DMS153 treated with DMSO at 0.1 percent for 48 hours (cell line): ENCODE results near the gene CALCOCO2.
A peak's percentile ranks its signal among the peaks of the same experiment; 100 is the strongest.
"Not testable (repeated sequence)": the region's sequence is repeated elsewhere in the genome, so short reads cannot be mapped to it uniquely, and the experiment has no call there.

Experiments
- DNase-seq: peaks from one replicate; lab custom pipeline; 2025; ENCODE audit not compliant: unreplicated experiment; lab: John Stamatoyannopoulos, UW

CALCOCO2 gene

DNA sequence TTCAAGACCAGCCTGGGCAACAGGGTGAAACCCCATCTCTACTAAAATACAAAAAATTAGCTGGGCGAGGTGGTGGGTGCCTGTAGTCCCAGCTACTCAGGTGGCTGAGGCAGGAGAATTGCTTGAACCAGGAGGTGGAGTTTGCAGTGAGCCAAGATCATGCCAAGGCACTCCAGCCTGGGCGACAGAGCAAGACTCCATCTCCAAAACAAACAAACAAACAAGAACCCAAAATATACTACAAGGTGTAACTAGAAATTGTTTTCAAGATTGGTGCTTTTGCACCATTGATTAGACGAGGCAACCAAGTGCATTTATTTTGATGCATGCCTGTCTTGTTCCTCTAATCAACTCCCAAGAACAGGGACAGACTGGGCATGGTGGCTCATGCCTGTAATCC is 41.6 kb downstream of the CALCOCO2 start:
- not testable (repeated sequence) for DNase-seq

- DNase-seq = no peak
Measured at GRCh38 chr17:48873209-48873608, 42.4 kb downstream of the CALCOCO2 start.

GRCh38 chr17:48873696-48874443 is 43.0 kb downstream of the CALCOCO2 start:
- no peak for DNase-seq

- DNase-seq = peak; percentile 70
Measured at GRCh38 chr17:48878920-48879898, 48.4 kb downstream of the CALCOCO2 start.

DNA sequence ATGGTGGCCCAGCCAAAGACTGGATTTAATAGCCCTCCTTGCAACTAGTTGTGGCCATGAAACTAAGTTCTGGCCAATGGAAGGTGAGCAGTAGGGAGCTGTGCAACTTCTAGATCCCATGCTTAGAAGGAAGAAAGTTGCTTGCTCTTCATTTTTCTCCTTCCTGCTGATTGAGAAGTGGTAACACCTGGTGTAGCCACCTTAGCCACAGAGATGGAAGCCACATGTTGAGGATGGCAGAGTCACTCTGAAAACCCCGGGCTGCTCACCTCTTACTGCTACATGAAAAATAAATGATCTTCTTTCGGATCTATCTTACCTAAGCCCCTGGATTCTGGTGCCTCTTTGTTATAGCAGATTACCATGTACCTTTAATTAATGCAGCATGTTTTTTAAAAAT is 51.4 kb downstream of the CALCOCO2 start:
- DNase-seq = no peak

DNA sequence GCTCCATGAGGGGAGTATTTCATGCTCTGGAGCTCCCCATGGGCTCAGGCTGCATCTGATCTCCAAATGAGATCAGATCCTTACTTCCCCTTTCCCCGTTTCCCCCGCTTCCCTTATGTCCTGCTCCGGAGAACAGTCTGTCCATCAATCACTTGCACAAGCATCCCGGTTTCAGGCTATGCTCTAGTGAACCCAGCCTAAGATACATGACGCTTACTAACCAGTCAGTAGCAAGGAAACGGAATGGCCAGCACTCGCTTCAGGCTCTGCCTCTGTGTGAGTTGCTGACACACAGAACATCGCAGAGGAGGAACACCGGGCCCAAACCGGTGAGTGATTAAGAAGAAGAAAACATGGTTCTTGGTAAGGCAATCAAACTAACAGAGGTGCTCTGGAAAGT is 52.3 kb downstream of the CALCOCO2 start:
- DNase-seq = no peak

DNA sequence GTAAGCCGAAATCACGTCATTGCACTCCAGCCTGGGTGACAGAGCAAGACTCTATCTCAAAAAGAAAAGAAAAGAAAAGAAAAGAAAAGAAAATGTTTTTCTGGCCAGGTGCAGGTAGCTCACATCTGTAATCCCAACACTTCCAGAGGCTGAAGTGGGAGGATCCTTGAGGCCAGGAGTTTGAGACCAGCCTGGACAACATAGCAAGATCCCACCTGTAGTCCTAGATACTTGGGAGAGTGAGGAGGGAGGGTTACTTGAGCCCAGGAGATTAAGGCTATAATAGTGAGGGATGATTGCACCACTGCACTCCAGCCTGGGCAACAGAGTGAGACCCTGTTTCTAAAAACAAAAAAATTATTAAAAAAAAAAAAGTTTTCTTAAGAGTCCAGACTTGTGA is 59.3 kb downstream of the CALCOCO2 start:
- DNase-seq = no peak

DNA sequence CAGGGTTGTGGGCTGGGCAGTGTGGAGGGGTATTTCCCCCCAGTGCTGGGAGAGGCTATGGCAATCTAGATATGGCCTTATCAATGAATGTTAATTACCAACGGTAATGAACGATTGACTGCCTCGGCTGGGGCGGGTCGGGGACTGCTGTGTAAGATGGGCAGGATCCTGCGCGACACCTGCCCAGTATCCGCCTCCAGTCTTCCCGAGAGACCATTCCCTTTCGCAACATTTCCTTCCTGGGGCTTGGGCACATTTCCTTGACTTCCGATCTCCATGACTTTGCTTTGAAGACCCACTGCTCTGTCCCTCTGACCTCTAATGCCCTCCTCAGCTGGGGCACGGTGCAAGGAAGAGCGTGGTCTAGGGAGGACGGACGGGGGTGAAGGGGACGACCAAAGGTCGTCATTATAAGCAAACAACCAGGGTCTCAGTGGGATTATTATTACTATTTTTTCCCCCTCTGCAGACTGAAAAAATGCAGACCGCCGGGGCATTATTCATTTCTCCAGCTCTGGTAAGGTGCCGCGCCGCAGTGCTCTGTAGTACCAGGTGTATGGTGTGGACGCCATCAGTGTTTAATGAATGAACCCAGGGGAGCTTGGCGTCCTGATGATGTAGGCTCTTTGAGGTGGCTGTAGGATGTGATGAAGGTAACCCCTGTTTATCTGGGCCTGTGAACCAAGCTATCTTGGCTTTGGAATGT is 62.3 kb downstream of the CALCOCO2 start:
- no peak for DNase-seq

DNA sequence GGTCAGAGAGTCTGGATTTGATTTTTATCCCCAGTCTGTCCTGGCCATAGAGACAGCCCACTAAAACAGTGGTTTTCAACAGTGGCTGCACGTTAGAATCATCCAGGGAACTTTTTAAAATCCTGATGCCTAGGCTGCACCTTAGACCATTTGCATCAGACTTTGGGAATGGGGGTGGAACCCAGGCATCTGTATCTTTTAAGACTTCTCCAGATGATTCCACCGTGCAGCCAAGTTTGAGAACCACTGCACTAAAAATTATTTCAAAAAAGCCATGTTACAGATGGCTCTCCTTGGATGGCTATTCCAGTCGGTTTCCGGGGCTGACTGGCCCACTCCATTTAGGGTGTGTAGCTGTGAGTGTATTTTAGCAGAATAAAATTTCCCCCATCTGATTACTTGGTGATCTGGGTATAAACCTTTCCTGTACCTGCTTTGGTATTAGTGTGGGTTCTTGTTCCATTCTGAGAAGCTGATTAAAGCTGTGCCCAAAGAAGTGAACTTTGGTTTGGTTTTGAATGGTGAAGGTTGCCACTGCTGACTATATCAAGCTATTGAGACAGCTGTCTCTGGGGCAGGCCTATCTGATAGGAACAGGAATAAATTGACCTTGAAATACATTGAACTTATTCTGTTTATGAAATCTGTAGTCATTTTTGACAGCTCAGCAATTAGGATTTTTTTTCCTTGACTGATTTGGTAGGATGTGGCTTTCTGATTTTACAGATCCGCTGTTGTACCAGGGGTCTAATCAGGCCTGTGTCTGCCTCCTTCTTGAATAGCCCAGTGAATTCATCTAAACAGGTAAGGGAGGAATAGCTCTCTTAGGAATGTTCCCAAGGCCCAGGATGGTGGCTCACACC is 63.0 kb downstream of the CALCOCO2 start:
- DNase-seq = no peak

DNA sequence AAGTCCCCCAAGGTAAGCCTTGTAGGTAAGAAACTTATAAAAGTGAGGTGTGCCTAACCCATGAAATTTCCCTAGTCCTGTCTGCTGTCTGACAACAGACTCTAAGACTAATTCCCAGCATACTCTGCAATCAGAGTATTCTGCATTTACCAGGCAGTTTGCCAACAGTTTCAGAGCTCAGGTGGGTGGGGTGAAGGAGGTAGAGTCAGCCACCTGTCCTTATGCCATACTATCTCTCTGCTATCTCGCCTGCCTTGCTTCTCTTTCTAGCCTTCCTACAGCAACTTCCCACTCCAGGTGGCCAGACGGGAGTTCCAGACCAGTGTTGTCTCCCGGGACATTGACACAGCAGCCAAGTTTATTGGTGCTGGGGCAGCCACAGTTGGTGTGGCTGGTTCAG is 64.1 kb downstream of the CALCOCO2 start:
- no peak for DNase-seq

DNA sequence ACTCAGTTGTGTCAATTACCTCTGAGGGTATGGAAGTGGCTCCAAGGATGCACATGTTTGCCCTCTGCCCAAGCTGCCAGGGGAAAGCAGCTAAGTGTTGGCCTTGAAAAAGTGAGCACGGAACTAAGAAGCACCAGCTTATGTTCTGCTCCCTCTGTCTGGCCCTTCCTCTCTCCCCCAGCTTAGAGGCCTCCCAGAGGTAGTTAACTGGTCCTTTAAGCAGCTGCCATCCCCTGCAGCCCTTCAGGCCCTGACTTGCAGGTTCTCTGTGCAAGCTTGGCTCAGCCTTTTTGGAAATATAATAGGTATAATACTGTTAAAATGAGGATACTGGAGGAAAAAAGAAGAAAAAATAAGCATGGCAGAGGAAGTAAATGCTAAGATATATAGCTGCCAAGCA is 70.4 kb downstream of the CALCOCO2 start:
- DNase-seq = no peak

- DNase-seq = no peak
Measured at GRCh38 chr17:48903401-48903800, 72.6 kb downstream of the CALCOCO2 start.

- no peak for DNase-seq
Measured at GRCh38 chr17:48904428-48904827, 73.6 kb downstream of the CALCOCO2 start.

GRCh38 chr17:48905987-48906515 is 75.2 kb downstream of the CALCOCO2 start:
- no peak for DNase-seq

DNA sequence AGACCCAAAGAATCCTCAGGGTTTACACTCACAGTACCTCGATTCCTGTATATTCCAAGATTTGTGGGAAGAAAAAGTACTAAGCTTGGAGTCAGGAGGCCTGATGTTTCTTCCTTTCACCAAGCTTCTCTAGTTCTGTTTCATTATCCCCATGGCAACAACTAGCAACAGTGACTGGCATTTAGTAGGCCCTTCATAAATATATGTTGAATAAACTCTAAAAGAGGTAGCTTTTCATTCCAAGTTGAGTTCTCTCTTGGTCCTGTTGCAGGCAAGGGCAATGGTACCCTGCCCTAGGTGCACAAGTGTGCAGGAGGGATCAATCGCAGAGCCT is 76.8 kb downstream of the CALCOCO2 start:
- DNase-seq = no peak

GRCh38 chr17:48908047-48908843 is 77.4 kb downstream of the CALCOCO2 start, which contains the start of gene UBE2Z:
Gene UBE2Z, plus strand, starts transcription at chr17:48908407. Its CDS starts 97 bp downstream, at chr17:48908504.
- DNase-seq = peak; percentile 85

DNA sequence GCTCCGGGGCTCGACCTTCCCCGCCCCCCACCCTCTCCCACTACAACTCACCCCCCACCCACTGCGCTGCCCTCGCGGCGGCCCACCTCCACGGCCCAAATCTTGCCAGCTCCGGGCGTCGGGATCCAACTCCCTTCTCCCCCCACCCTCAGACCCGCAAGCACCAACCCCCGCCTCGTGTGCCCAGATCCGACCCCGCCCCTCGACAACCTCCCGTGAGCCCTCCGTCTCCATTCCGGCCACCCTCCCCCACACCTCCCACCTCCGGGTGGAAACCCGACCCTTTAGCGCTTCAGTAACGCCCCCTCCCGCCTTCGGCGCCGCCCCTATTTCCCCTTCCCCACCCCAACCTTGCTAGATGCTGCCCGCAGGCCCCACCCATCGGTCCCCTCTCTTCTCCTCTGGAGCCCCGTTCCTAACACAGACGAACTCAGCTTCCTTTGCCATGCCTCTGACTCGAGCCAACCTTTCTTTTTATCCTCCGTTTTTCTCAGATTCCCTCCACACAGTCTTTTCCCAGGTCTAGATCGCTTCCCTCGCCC is 78.1 kb downstream of the CALCOCO2 start:
- DNase-seq = peak; percentile 26

- no peak for DNase-seq
Measured at GRCh38 chr17:48909783-48910182, 78.9 kb downstream of the CALCOCO2 start.

DNA sequence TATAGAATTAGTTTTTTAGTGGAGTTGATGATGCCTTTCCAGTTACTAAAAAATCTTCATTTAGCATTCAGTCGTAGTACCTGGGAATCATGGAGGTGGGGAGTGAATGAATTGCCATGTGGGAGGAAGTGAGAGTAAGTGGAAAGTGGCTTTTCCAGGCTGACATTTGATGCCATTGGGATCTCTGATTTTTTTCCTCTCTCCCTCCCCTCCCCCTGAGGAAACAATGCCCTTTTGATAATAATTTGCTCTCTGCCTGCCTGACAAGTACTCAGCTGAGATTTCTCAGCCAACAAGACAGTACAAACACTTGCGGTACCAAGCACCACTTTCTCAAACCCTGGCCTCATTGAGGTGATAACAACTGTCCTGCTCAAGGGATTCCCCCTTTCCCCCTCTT is 79.5 kb downstream of the CALCOCO2 start:
- DNase-seq = no peak
